22Rv1 (cell line): Measurements from ENCODE around the gene APOC1.
"Not testable (repeated sequence)": the region's sequence is repeated elsewhere in the genome, so short reads cannot be mapped to it uniquely, and the experiment has no call there.

ENCODE experiments used
- ZFX ChIP-seq: fragments of 450-650 bp; IDR thresholded peaks from 2 replicates; pipeline ENCODE4 v1.6.1; 2017; ENCODE audit warnings: antibody characterized with exemption, borderline replicate concordance
- TF ChIP-seq, protein P1 (sequence below): fragments of 450-650 bp; IDR thresholded peaks from 2 replicates; pipeline ENCODE4 v1.5.1; 2017; ENCODE audit warnings: mild to moderate bottlenecking

DNA sequence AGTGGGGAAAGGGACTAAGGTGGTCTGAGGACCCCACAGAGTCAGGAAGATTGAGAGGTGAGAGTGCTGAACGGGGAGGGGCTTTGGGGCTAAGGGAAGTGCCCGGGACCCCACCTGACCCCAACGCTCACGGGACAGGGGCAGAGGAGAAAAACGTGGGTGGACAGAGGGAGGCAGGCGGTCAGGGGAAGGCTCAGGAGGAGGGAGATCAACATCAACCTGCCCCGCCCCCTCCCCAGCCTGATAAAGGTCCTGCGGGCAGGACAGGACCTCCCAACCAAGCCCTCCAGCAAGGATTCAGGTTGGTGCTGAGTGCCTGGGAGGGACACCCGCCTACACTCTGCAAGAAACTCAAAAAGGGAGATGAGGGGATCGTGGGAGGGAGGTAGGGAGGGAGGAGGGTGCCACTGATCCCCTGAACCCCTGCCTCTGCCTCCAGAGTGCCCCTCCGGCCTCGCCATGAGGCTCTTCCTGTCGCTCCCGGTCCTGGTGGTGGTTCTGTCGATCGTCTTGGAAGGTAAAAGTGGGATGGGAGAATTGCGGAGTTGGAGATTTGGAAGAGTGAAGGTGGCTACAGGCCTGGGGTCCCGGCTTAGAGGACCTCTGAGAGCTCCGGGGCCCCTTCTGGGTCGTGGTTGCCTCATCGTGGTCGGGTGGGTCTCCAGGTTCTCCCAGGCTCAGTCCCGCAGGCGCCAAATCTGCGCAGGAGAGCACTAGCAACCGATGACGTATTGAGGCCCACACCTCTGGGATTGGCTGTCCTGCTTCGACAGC is at the start of gene APOC1:
- TF ChIP-seq, protein P1, sequence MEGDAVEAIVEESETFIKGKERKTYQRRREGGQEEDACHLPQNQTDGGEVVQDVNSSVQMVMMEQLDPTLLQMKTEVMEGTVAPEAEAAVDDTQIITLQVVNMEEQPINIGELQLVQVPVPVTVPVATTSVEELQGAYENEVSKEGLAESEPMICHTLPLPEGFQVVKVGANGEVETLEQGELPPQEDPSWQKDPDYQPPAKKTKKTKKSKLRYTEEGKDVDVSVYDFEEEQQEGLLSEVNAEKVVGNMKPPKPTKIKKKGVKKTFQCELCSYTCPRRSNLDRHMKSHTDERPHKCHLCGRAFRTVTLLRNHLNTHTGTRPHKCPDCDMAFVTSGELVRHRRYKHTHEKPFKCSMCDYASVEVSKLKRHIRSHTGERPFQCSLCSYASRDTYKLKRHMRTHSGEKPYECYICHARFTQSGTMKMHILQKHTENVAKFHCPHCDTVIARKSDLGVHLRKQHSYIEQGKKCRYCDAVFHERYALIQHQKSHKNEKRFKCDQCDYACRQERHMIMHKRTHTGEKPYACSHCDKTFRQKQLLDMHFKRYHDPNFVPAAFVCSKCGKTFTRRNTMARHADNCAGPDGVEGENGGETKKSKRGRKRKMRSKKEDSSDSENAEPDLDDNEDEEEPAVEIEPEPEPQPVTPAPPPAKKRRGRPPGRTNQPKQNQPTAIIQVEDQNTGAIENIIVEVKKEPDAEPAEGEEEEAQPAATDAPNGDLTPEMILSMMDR, result not testable (repeated sequence)
- not testable (repeated sequence) for TF ChIP-seq ZFX
